ENCODE data around the gene CD4. TPM values are rescaled to one million over a fixed set of nuclear protein-coding genes. Genes with fewer than 3 reads are reported as not detected.

Gene CD4
- total RNA-seq, 2 experiments from 2014 or later = not detected

- BruUV-seq (replicated peaks) = no TSS peak
- peak; percentile 79 for DNase-seq (ENCODE audit: low spot score)
- Histone ChIP-seq H3K79me2 (ENCODE audit: insufficient read depth, low read depth, low read length) (peaks cover 18% of the 10 kb centered on the region; the same call in 1 of the 2 replicates), H3K9me3 (ENCODE audit: low read length) (no peaks in the 10 kb centered on the region), H2AFZ (ENCODE audit: low read length) (peak within 1 kb of the TSS; percentile 36; the same call in 1 of the 2 replicates), H3K4me3 (ENCODE audit: low read depth, low read length, poor library complexity, severe bottlenecking) (peak within 1 kb of the TSS; percentile 93), H3K36me3 (ENCODE audit: insufficient read depth, low read length) (peaks cover 79% of the 10 kb centered on the region), H3K4me1 (ENCODE audit: insufficient read depth, low read length, poor library complexity, severe bottlenecking) (peaks cover 51% of the 10 kb centered on the region), H3K4me2 (ENCODE audit: low read length) (peak within 1 kb of the TSS; percentile 100), H3K9me2 (ENCODE audit: insufficient read depth, low read length) (no peaks in the 10 kb centered on the region), H3K27ac (ENCODE audit: low read depth, low read length, poor library complexity, severe bottlenecking) (peak within 1 kb of the TSS; percentile 66), H4K20me1 (ENCODE audit: insufficient read depth, low read length) (0 out of 2 replicates have a peak, but pooled peaks cover 10% of the 10 kb centered on the region)
- TF ChIP-seq CTCF (conservative IDR thresholded peaks at IDR 0.05; ENCODE audit: low read length) = no peak
- no peak for TF ChIP-seq EZH2phosphoT487 (IDR thresholded peaks at IDR 0.05; ENCODE audit: borderline replicate concordance, low read depth, low read length)
- ChIA-PET CTCF (ENCODE audit: unreplicated experiment) (interaction anchor here (1.0 to 2.0 kb wide), 4 partner anchors 15 to 28 kb away, joined by 4 to 7 read pairs (median 6); partner anchors contain the start of gene USP5), POLR2A (interaction anchor here (0.5 to 6.0 kb wide), 9 partner anchors 15 to 365 kb away, joined by 3 to 60 read pairs (median 3); partner anchors contain the start of genes CDCA3, GNB3 and USP5)
- intact Hi-C loops (cut with micrococcal nuclease; ENCODE audit: unreplicated experiment) = loop anchor here (1.0 to 5.0 kb wide), 4 partner anchors 15 to 225 kb away; partner anchors contain the start of genes C1R, GNB3 and USP5
Measured at GRCh38 chr12:6867413-6868210, 78.3 kb downstream of the CD4 start, which contains the start of gene TPI1. Gene TPI1, plus strand, starts transcription at chr12:6867531. Its CDS starts 36 bp downstream, at chr12:6867567.

GRCh38 chr12:6868211-6869048, 79.1 kb downstream of the CD4 start:
- H2AFZ ChIP-seq (ENCODE audit: low read length) = no peak overlapping the region
- peak; percentile 66 for TF ChIP-seq CTCF (conservative IDR thresholded peaks at IDR 0.05; ENCODE audit: low read length)
- TF ChIP-seq EZH2phosphoT487 (IDR thresholded peaks at IDR 0.05; ENCODE audit: borderline replicate concordance, low read depth, low read length) = no peak
- H3K36me3 ChIP-seq (ENCODE audit: insufficient read depth, low read length) = peaks cover 71% of the 10 kb centered on the region
- H3K79me2 ChIP-seq (ENCODE audit: insufficient read depth, low read depth, low read length) = peaks cover 18% of the 10 kb centered on the region; the same call in 1 of the 2 replicates
- BruUV-seq (replicated peaks) = no TSS peak
- no peaks in the 10 kb centered on the region for H3K9me2 ChIP-seq (ENCODE audit: insufficient read depth, low read length)
- peak overlapping the region; percentile 66 for H3K27ac ChIP-seq (ENCODE audit: low read depth, low read length, poor library complexity, severe bottlenecking)
- peak; percentile 55 for DNase-seq (ENCODE audit: low spot score)
- H3K4me3 ChIP-seq (ENCODE audit: low read depth, low read length, poor library complexity, severe bottlenecking) = peak overlapping the region; percentile 93
- ChIA-PET POLR2A (interaction anchor here (0.5 to 6.0 kb wide), 7 partner anchors 16 to 366 kb away, joined by 3 to 60 read pairs (median 4); partner anchors contain the start of genes C12orf57, CDCA3, GNB3 and RNU7-1), CTCF (ENCODE audit: unreplicated experiment) (interaction anchor here (0.6 to 2.0 kb wide), 6 partner anchors 16 to 34 kb away, joined by 3 to 7 read pairs (median 6); partner anchors contain the start of genes CDCA3 and USP5)
- intact Hi-C loops (cut with micrococcal nuclease; ENCODE audit: unreplicated experiment) = loop anchor here (1.0 to 5.0 kb wide), 3 partner anchors 28 to 224 kb away; partner anchors contain the start of genes C1R and GNB3
- 0 out of 2 replicates have a peak, but pooled peaks cover 10% of the 10 kb centered on the region for H4K20me1 ChIP-seq (ENCODE audit: insufficient read depth, low read length)
- H3K9me3 ChIP-seq (ENCODE audit: low read length) = no peaks in the 10 kb centered on the region
- peak overlapping the region; percentile 100 for H3K4me2 ChIP-seq (ENCODE audit: low read length)
- H3K4me1 ChIP-seq (ENCODE audit: insufficient read depth, low read length, poor library complexity, severe bottlenecking) = peaks cover 51% of the 10 kb centered on the region

Data from OCI-LY7 (cell line).